OCI-LY7 (cell line): ENCODE results near the gene TMEM184A.

ENCODE experiments used
- EZH2phosphoT487 ChIP-seq: fragments of 200-600 bp; sonication (generic); IDR thresholded peaks from 2 replicates; pipeline ENCODE4 v1.6.1; 2018; ENCODE audit warnings: low read depth, borderline replicate concordance, mild to moderate bottlenecking, mixed run types, antibody characterized with exemption, low read length, moderate library complexity, mixed read lengths
- TF ChIP-seq, protein P1 (sequence below): fragments of 200-600 bp; sonication (generic); conservative IDR thresholded peaks from 2 replicates; pipeline ENCODE4 v1.5.1; 2014; ENCODE audit warnings: mild to moderate bottlenecking, antibody characterized with exemption, low read length, moderate library complexity, mixed read lengths

DNA sequence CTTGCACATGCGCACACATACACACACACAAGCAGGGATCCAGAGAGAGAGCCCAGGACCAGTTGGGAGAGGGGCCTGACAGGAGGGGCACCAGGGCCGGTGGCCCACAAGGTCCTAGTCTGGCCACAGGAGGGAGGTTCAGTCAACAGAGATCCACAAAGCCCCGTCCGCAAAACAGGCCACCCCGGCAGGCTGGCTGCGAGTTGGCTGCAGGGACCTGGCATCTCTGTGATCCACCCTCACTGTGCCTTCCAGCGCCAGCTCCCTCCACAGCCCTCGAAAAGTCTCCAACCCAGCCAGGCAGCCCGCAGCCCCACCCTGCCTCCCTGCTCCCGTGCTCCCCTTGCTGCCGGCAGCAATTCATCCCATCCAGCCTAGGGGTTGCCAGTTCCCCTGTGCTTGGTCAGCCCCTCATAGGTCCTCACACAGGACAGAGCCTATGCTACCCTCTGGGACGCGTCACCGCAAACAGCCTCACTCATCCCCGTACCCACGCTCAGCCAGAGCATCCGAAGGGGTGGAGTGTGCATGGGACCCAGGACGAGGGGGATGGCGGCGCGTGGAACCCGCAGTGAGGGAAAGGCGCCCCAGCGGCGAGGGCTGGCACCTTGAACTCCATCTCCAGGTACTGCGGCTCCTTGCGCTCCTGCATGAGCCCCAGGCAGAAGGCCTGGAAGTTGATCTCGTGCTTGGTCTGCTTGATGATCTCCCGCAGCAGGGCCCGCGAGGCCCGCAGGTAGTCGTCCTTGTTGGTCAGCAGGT lies 59.3 kb downstream of the TMEM184A start:
- no peak for TF ChIP-seq EZH2phosphoT487
- TF ChIP-seq, protein P1, sequence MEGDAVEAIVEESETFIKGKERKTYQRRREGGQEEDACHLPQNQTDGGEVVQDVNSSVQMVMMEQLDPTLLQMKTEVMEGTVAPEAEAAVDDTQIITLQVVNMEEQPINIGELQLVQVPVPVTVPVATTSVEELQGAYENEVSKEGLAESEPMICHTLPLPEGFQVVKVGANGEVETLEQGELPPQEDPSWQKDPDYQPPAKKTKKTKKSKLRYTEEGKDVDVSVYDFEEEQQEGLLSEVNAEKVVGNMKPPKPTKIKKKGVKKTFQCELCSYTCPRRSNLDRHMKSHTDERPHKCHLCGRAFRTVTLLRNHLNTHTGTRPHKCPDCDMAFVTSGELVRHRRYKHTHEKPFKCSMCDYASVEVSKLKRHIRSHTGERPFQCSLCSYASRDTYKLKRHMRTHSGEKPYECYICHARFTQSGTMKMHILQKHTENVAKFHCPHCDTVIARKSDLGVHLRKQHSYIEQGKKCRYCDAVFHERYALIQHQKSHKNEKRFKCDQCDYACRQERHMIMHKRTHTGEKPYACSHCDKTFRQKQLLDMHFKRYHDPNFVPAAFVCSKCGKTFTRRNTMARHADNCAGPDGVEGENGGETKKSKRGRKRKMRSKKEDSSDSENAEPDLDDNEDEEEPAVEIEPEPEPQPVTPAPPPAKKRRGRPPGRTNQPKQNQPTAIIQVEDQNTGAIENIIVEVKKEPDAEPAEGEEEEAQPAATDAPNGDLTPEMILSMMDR = no peak
